Stimulated activated naive CD8-positive, alpha-beta T cell treated with anti-CD3 and anti-CD28 coated beads, Interleukin-15, Interleukin-2, amounts not matched to agents 100 ng/mL and 50 ng/mL, for 24 hours (primary cell): ENCODE measurements around the gene SLC22A6.

ENCODE experiments used
- H3K27ac Mint-ChIP-seq: one replicate; pipeline ENCODE4 v1.8.0; 2021; ENCODE audit warnings: mild to moderate bottlenecking, mixed read lengths
- H3K27me3 Mint-ChIP-seq: one replicate; pipeline ENCODE4 v1.8.0; 2021; ENCODE audit warnings: mixed read lengths
- H3K36me3 Mint-ChIP-seq: one replicate; pipeline ENCODE4 v1.8.0; 2021; ENCODE audit warnings: low read depth, mixed read lengths
- H3K4me1 Mint-ChIP-seq: one replicate; pipeline ENCODE4 v1.8.0; 2021; ENCODE audit warnings: low read depth, mixed read lengths
- H3K4me3 Mint-ChIP-seq: one replicate; pipeline ENCODE4 v1.8.0; 2021; ENCODE audit warnings: mild to moderate bottlenecking, mixed read lengths
- H3K9me3 Mint-ChIP-seq: one replicate; pipeline ENCODE4 v1.8.0; 2021; ENCODE audit warnings: mixed read lengths

The SLC22A6 gene

DNA sequence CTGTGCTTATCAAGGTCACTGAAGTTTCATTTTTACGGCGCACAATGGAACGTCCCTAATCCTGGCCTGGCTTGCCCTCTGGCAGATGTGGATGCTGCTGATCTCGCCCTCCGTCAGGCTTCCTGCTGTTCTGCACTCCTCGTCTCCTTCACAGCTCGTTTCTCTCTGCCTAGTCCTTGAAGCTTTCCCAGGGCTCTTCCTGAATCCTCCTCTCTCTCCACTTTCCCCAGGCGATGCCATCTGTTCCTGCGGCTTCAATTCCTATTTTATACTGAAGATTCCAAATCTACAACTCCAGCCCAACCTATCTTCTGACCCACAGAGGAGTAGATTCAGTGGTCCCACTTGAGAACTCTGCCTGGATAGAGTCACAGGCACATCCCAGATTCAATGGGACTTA, 16.7 kb upstream of the SLC22A6 start:
- no peaks in the 10 kb centered on the region for H3K4me1 Mint-ChIP-seq
- no peaks in the 10 kb centered on the region for H3K36me3 Mint-ChIP-seq
- H3K4me3 Mint-ChIP-seq: no peak overlapping the region
- no peaks in the 10 kb centered on the region for H3K9me3 Mint-ChIP-seq
- H3K27me3 Mint-ChIP-seq: peaks cover 4% of the 10 kb centered on the region
- H3K27ac Mint-ChIP-seq: no peak overlapping the region

DNA sequence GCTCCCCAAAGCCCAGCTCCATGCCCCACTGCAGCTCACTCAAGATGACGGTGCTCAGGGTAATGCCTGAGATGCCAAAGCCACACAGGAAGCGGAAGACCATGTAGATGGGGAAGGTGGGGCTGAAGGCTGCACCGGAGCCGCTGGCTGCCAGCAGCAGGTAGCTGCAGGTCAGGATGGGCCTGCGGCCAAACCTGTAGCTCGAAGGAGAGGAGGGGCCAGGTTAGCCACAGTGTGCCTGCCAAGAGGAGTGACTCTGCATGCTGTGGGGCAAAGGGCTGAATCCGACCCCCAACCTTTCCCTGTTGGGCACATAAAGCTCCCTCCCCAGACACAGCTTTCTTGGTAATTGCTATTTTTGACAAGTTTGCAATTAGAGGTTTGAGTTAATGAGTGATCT, 14.9 kb upstream of the SLC22A6 start:
- no peaks in the 10 kb centered on the region for H3K36me3 Mint-ChIP-seq
- H3K27me3 Mint-ChIP-seq: peaks cover 9% of the 10 kb centered on the region
- no peak overlapping the region for H3K27ac Mint-ChIP-seq
- H3K4me1 Mint-ChIP-seq: no peaks in the 10 kb centered on the region
- H3K9me3 Mint-ChIP-seq: no peaks in the 10 kb centered on the region
- H3K4me3 Mint-ChIP-seq: no peak overlapping the region

DNA sequence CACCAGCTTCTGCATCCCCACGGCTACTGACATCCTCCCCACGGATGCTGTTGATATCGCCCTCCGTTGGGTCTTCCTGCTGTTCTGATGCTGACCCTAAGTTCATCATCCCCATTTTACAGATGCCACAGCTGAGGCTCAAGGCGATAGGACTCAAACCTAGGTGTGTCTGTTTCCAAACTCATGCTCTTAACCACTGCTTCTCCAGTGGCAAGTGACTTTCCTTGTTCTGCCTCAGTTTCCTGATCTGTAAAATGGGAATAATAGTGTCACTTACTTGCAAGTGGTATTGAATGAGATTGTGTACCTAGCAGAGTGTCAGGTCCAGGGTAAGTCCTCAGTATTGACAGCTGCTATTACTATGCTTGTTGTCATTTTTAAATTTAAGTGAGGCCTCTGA, 14.4 kb upstream of the SLC22A6 start:
- H3K36me3 Mint-ChIP-seq: no peaks in the 10 kb centered on the region
- H3K9me3 Mint-ChIP-seq: no peaks in the 10 kb centered on the region
- no peak overlapping the region for H3K27ac Mint-ChIP-seq
- H3K4me1 Mint-ChIP-seq: no peaks in the 10 kb centered on the region
- no peak overlapping the region for H3K4me3 Mint-ChIP-seq
- peaks cover 9% of the 10 kb centered on the region for H3K27me3 Mint-ChIP-seq

DNA sequence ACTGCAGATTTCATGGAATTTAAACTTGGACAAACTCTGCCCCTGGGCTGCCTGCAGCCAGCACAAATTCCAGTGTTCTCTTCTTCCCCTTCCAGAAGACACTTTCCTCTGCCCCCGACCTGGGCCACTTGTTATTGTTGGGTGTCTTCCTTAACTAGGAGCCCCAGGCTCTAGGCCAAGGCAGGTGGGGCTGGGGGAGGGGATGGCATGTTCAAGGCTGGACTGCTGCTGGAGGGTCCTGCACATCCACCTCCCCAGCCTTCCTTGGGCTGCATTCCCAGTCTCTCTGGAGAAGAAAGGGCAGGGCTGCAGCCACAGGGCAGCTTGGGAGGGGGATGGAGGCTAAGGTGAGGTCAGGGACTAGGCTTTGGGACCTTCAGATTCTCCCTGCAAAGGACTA, 11.5 kb upstream of the SLC22A6 start:
- H3K27me3 Mint-ChIP-seq: peaks cover 12% of the 10 kb centered on the region

DNA sequence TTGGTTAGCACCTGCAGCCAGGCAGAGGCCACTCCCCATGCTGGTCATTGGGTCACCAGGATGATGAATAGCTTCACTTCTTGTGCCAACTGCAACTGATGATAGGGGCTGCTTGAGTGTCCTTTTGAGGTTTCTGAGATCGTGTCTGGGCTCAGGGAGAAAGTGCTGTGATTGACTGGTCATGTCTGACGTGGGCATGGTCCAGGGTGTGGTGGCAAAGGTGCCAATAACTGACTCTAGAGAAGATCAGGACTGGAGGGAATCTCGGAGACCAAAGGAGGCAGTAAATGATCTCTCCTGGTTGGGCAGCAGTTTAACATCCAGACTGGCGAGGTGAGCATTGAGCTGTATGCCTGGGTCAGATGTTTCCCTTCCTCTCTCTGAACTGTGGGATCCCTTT, 10.0 kb upstream of the SLC22A6 start:
- H3K4me1 Mint-ChIP-seq: no peaks in the 10 kb centered on the region
- no peaks in the 10 kb centered on the region for H3K9me3 Mint-ChIP-seq
- no peak overlapping the region for H3K27ac Mint-ChIP-seq
- no peaks in the 10 kb centered on the region for H3K36me3 Mint-ChIP-seq
- H3K27me3 Mint-ChIP-seq: peaks cover 12% of the 10 kb centered on the region
- H3K4me3 Mint-ChIP-seq: no peak overlapping the region

More for the DNA sequence above, 11.5 kb upstream of the SLC22A6 start:
- no peaks in the 10 kb centered on the region for H3K4me1 Mint-ChIP-seq
- H3K4me3 Mint-ChIP-seq: no peak overlapping the region
- H3K9me3 Mint-ChIP-seq: no peaks in the 10 kb centered on the region
- no peak overlapping the region for H3K27ac Mint-ChIP-seq
- no peaks in the 10 kb centered on the region for H3K36me3 Mint-ChIP-seq

DNA sequence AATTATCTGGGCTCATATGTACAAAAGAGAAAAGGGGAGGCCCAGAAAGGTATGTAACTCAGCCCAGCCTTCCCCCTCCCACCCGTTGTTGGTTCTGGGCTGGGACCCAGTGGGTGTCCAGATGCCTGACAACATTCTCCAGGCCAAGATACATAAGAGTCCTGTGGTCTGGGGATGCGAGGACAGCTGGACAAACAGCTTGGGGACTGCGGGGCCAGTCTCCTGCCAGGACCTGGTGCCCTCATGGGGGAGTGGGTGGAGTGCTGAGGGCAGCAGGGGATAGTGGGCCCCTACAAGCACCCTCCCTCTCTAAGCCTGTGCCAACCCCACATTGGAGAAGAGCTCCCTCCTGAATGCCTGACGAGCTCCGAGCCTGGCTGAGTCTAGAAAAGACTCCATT, 3.5 kb upstream of the SLC22A6 start:
- Mint-ChIP-seq H3K9me3 (no peaks in the 10 kb centered on the region), H3K4me3 (no peak overlapping the region), H3K36me3 (no peaks in the 10 kb centered on the region), H3K27me3 (peaks cover 7% of the 10 kb centered on the region), H3K4me1 (no peaks in the 10 kb centered on the region), H3K27ac (no peak overlapping the region)

DNA sequence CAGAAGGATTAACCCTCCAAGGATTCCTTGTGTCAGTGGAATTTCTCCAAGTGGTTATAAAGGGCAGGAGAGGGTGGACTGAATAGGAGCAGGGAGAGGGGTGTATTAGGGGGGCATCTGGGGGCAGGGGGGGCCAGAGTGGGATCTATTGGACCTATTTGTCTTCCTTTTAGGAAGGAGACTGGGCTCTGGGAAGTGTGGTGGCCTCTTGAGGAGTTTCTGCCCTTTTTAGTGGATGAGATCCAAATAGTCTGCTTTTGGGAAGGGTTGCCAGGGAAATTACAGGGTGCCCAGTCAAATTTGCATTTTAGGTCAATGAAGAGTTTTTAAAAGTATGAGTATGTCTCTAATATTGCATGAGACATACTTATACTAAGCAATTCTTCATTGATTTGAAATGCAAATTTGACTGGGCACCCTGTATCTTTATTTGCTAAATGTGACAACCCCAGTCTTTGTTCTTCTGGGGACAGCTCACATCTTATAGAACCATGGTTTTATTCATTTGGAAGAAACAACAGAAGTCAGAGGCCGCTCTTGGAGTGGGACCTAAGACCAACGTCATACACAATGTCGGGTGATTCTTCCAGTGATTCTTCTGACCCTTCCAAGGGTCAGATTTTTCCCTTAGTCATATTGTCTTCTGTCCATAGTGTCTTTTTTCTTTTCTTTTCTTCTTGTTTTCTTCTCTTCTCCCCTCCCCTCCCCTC, 429 bp upstream of the SLC22A6 start:
- Mint-ChIP-seq H3K36me3 (no peaks in the 10 kb centered on the region), H3K27me3 (peaks cover 4% of the 10 kb centered on the region), H3K9me3 (no peaks in the 10 kb centered on the region), H3K4me3 (no peak overlapping the region), H3K4me1 (no peaks in the 10 kb centered on the region), H3K27ac (no peak overlapping the region)

DNA sequence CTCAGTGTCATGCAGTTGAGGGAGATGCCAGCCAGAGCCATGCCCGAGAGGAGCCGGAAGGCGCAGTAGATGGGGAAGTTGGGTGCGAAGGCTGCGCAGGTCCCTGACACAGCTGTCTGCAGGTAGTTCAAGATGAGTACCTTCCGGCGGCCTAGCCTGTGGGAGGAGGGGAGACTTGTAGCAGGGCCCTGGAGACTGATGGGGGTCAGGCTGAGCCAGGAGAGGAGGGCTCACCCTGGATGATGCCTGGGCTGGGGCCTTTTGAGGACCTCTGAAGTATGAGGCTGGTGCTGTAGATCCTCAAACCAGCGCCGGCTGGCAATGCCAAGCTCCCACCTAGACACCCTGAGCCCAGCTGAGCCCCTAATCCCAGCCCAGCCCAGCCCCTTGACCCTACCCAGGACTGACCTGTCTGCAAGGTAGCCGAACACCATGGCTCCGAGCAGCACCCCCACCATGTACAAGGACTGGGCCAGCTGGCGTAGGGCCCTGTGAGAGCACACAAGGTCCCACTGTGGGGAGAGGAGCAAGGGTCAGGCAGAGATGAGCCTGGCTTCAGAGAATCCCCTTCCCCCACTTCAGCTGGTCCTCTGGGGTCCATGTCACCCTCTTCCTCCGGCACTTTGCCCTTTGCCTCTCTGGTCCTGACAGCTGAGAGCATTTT, 1.1 kb downstream of the SLC22A6 start:
- H3K36me3 Mint-ChIP-seq: no peaks in the 10 kb centered on the region
- no peaks in the 10 kb centered on the region for H3K9me3 Mint-ChIP-seq
- peaks cover 4% of the 10 kb centered on the region for H3K27me3 Mint-ChIP-seq
- H3K4me3 Mint-ChIP-seq: no peak overlapping the region
- H3K27ac Mint-ChIP-seq: no peak overlapping the region
- no peaks in the 10 kb centered on the region for H3K4me1 Mint-ChIP-seq

DNA sequence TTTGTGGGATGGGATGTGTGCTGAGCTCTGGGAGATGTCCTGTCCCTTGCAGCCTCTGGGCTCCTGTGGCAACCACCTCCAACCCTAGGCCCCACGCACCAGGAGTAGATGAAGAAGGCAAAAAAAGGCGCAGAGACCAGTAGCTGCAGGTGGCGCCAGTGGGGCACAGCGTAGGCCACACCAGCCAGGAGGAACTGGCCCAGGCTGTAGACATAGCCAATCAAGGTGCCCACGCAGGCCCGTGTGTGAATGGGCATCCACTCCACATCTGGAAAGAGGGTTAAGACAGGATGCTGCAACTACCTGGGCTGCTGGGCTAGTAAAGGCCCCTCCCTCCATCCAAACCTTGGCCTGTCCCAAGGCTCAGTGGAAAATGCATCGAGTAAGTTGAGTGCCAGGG, 3.0 kb downstream of the SLC22A6 start:
- Mint-ChIP-seq H3K27me3 (peaks cover 4% of the 10 kb centered on the region), H3K4me3 (no peak overlapping the region), H3K9me3 (no peaks in the 10 kb centered on the region), H3K27ac (no peak overlapping the region), H3K4me1 (no peaks in the 10 kb centered on the region), H3K36me3 (no peaks in the 10 kb centered on the region)

DNA sequence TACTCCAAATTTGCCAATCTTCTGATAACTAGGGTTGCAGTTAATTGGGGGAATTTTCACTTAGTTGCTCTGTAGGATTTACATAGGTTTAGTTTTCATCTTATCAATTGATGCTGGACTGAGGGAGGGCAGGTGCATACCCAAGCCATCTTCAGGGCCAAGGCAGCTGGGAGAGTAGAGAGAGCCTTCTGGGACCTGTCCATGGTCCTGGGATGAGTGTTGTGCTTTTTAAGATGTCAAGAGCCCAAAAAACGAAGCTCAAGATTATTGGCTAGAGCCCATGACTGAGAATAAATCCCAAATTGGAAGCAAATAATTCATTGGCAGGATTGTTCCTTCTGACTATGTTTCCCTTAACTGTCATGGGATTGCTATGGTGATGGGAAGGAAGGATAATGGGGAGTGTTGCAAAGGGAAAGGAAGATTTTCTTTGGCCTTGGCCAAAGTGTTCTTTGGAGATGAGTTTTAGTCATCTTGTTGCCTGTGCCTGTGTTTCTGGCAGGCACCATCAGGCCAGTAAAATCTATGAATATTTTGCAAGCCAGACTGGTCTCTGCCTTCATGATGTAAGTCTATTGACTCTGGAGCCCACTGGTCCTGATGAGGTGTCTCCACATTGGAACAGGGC, 4.5 kb downstream of the SLC22A6 start:
- Mint-ChIP-seq H3K27ac (no peak overlapping the region), H3K4me1 (no peaks in the 10 kb centered on the region), H3K4me3 (no peak overlapping the region), H3K27me3 (peaks cover 4% of the 10 kb centered on the region), H3K36me3 (no peaks in the 10 kb centered on the region), H3K9me3 (no peaks in the 10 kb centered on the region)

DNA sequence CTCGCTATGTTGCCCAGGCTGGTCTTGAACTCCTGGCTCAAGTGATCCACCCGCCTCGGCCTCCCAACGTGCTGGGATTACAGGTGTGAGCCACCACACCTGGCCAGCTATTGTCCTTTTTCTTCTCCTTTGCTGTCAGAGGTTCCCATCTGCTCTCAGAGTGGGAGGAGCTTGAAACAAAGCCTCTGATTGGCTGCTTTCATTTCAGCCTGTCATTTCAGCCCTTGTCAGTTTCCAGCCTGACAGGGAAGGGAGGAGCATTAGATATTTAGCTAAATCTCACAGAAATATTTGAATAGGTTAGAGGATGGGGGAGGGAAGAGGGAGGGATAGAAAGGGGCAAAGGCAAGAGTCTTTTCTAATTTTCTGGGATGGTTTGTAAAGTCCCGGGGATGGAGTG, 8.7 kb downstream of the SLC22A6 start:
- H3K27me3 Mint-ChIP-seq: peaks cover 10% of the 10 kb centered on the region
- H3K4me3 Mint-ChIP-seq: no peak overlapping the region
- H3K4me1 Mint-ChIP-seq: no peaks in the 10 kb centered on the region
- no peaks in the 10 kb centered on the region for H3K9me3 Mint-ChIP-seq
- no peaks in the 10 kb centered on the region for H3K36me3 Mint-ChIP-seq
- no peak overlapping the region for H3K27ac Mint-ChIP-seq

DNA sequence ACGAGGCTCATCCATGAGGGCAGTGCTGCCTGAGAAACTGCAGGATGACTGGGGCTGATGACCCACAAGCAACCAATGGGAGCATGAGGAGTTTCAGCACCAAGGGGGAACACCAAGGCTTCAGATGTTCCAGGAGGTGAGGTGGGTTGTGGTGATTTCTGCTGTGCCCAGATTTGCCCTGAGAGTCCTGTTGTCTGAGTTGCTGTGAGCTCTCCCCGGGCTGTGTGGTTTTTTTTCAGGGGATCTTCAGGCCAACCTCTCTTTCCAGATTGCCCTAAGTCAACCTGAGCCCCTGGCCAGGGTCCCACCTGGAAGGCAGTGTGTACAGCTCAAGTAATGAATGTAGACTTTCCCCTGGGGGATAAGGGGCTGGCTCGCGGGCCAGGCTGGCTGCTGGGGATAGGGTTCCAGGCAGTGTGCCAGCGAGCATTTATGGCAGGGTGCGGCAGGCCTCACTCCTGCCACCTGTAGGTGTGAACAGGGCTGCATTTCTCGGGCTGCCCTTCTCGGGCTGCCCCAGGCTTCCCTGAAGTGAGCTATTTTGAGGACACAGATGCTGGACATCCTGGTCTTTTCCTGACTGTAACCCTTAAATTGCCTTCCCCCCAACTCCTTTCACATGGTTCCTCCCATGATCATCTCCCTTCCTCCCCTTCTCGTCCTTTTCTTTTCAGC, 9.8 kb downstream of the SLC22A6 start:
- Mint-ChIP-seq H3K27me3 (peaks cover 15% of the 10 kb centered on the region), H3K27ac (no peak overlapping the region), H3K4me1 (no peaks in the 10 kb centered on the region), H3K9me3 (no peaks in the 10 kb centered on the region), H3K36me3 (no peaks in the 10 kb centered on the region), H3K4me3 (no peak overlapping the region)

DNA sequence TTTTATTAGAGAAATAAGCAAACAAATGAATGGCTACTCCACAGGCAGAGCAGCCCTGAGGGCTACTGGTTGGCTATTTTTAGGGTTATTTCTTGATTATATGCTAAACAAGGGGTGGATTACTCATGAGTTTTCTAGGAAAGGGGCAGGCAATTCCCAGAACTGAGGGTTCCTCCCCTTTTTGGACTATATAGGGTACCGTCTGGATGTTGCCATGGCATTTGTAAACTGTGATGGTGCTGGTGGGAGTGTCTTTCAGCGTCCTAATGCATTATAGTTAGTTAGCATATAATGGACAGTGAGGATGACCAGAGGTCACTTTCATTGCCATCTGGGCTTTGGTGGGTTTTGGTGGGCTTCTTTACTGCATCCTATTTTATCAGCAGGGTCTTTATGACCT, 19.2 kb downstream of the SLC22A6 start:
- H3K27me3 Mint-ChIP-seq: peaks cover 47% of the 10 kb centered on the region
- H3K27ac Mint-ChIP-seq: no peak overlapping the region
- no peaks in the 10 kb centered on the region for H3K36me3 Mint-ChIP-seq
- H3K4me3 Mint-ChIP-seq: no peak overlapping the region
- H3K9me3 Mint-ChIP-seq: no peaks in the 10 kb centered on the region
- no peaks in the 10 kb centered on the region for H3K4me1 Mint-ChIP-seq

DNA sequence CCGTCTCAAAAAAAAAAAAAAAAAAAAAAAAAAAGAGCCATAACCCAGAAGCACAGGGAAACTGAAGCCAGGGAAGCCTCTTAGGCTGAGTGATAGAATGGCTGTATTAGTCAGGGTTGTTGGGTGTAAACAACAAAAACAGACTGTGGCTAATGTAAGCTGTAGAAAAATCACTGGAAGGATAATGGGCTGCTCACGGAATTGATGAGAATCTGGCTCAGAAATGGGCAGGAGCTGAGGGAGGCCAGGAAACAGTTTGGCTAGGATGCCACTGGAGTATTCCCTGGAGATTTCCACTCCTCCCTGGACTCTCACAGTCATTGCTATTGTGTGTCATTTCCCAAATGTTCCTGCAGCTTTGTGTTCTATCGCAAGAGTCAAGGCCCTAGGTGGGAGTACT, 22.4 kb downstream of the SLC22A6 start:
- Mint-ChIP-seq H3K36me3 (no peaks in the 10 kb centered on the region), H3K9me3 (no peaks in the 10 kb centered on the region), H3K4me1 (no peaks in the 10 kb centered on the region), H3K27ac (no peak overlapping the region), H3K27me3 (peaks cover 29% of the 10 kb centered on the region), H3K4me3 (no peak overlapping the region)

DNA sequence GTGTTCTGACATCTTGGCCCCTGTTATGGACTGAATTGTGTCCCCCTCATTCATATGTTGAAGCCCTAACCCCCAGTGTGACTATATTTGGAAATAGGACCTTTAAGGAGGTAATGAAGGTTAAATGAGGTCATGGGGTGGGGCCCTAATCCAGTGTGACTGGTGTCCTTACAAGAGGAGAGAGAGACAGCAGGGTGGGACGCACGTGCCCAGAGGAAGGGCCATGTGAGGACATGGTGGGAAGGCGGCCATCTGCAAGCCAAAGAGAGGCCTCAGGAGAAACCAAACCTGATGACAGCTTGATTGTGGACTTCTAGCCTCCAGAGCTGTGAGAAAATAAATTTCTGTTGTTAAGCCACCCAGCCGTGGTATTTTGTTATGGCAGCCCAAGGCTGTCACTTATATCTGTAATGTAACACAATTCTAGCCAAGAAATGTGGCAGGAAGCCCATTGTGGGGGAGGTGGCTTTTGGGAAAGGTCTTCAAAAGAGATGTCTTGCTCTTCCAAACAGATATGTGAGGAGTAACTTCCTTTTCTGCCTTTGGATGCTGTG, 23.7 kb downstream of the SLC22A6 start:
- Mint-ChIP-seq H3K9me3 (no peaks in the 10 kb centered on the region), H3K27me3 (peaks cover 23% of the 10 kb centered on the region), H3K36me3 (no peaks in the 10 kb centered on the region), H3K4me3 (no peak overlapping the region), H3K27ac (no peak overlapping the region), H3K4me1 (no peaks in the 10 kb centered on the region)
